Brain microvascular endothelial cell (primary cell): ENCODE data around the gene ADGRD1.

Source experiments
- DNase-seq: peaks from one replicate; pipeline ENCODE4 v3.0.0-alpha.2; 2020
- H3K27ac ChIP-seq: fragments of 250-450 bp; sonication (Bioruptor Pico); 2 replicates; pipeline ENCODE4 v1.5.1; 2020; ENCODE audit warnings: mild to moderate bottlenecking, moderate library complexity
- H3K27me3 ChIP-seq: fragments of 250-450 bp; sonication (Bioruptor Pico); replicated peaks from 2 replicates; pipeline ENCODE4 v1.5.1; 2020; ENCODE audit warnings: mild to moderate bottlenecking
- H3K36me3 ChIP-seq: fragments of 250-450 bp; sonication (Bioruptor Pico); replicated peaks from 2 replicates; pipeline ENCODE4 v1.5.1; 2020; ENCODE audit warnings: mild to moderate bottlenecking
- H3K4me3 ChIP-seq: 2 replicates; pipeline ENCODE4 v1.5.1; 2011; ENCODE audit warnings: low read depth, mild to moderate bottlenecking, control low read depth, low read length, moderate library complexity
- in situ Hi-C: cut with HindIII; loops from 2 replicates; pipeline ENCODE4 v1.10.0; 2017; ENCODE audit warnings: low sequenced_read_pairs, low pct_ligation_motif_present
- TF ChIP-seq, protein P1 (sequence below): IDR thresholded peaks from 2 replicates; pipeline ENCODE4 v1.5.1; 2011; ENCODE audit warnings: low read depth, mild to moderate bottlenecking, moderate library complexity, low read length, control low read depth, inconsistent platforms; ENCODE audit errors: missing control alignments

ADGRD1 gene

GRCh38 chr12:130922511-130922953 is 31.2 kb upstream of the ADGRD1 start:
- no peak overlapping the region for H3K27ac ChIP-seq
- TF ChIP-seq, protein P1, sequence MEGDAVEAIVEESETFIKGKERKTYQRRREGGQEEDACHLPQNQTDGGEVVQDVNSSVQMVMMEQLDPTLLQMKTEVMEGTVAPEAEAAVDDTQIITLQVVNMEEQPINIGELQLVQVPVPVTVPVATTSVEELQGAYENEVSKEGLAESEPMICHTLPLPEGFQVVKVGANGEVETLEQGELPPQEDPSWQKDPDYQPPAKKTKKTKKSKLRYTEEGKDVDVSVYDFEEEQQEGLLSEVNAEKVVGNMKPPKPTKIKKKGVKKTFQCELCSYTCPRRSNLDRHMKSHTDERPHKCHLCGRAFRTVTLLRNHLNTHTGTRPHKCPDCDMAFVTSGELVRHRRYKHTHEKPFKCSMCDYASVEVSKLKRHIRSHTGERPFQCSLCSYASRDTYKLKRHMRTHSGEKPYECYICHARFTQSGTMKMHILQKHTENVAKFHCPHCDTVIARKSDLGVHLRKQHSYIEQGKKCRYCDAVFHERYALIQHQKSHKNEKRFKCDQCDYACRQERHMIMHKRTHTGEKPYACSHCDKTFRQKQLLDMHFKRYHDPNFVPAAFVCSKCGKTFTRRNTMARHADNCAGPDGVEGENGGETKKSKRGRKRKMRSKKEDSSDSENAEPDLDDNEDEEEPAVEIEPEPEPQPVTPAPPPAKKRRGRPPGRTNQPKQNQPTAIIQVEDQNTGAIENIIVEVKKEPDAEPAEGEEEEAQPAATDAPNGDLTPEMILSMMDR, result no peak
- in situ Hi-C loops, result no loop called here
- H3K27me3 ChIP-seq, result no peaks in the 10 kb centered on the region
- no peak for DNase-seq
- no peak overlapping the region for H3K4me3 ChIP-seq
- no peaks in the 10 kb centered on the region for H3K36me3 ChIP-seq

GRCh38 chr12:130924966-130925665 is 28.6 kb upstream of the ADGRD1 start:
- no peak for DNase-seq
- H3K4me3 ChIP-seq, result no peak overlapping the region
- no peaks in the 10 kb centered on the region for H3K27me3 ChIP-seq
- in situ Hi-C loops, result no loop called here
- TF ChIP-seq, protein P1, result no peak
- H3K36me3 ChIP-seq, result no peaks in the 10 kb centered on the region
- H3K27ac ChIP-seq, result no peak overlapping the region

- no peak overlapping the region for H3K4me3 ChIP-seq
- no peak overlapping the region for H3K27ac ChIP-seq
- TF ChIP-seq, protein P1, result no peak
- in situ Hi-C loops, result no loop called here
- H3K36me3 ChIP-seq, result no peaks in the 10 kb centered on the region
- DNase-seq, result no peak
- H3K27me3 ChIP-seq, result no peaks in the 10 kb centered on the region
Observed at GRCh38 chr12:130925666-130926015, 28.1 kb upstream of the ADGRD1 start.

DNA sequence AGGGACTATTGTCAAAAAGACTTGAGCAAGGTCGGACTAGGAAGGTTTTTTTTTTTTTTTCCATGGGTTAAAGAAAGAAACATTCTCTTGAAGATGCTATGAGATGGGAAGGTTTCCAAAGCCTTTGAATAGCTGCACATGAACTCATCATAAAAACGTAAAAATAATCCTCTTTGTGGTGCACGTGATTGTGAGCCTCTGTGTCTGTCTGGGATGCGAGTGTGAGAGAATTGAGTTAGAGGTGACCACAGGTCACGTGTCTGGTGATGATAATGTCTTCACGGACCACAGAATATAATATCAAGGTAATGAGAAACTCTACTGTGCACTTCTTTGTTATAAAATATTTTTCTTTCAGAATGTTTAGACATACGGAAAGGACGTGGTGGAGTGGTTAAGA is 24.3 kb upstream of the ADGRD1 start:
- in situ Hi-C loops, result no loop called here
- no peaks in the 10 kb centered on the region for H3K36me3 ChIP-seq
- DNase-seq, result no peak
- H3K4me3 ChIP-seq, result no peak overlapping the region
- TF ChIP-seq, protein P1, result no peak
- H3K27ac ChIP-seq, result no peak overlapping the region
- no peaks in the 10 kb centered on the region for H3K27me3 ChIP-seq

GRCh38 chr12:130932061-130932930 is 21.4 kb upstream of the ADGRD1 start:
- H3K27ac ChIP-seq, result no peak overlapping the region
- no peak for DNase-seq
- H3K27me3 ChIP-seq, result no peaks in the 10 kb centered on the region
- in situ Hi-C loops, result no loop called here
- no peak overlapping the region for H3K4me3 ChIP-seq
- TF ChIP-seq, protein P1, result no peak
- no peaks in the 10 kb centered on the region for H3K36me3 ChIP-seq
